Upper lobe of left lung (tissue), 4 donors: Measurements from ENCODE around the gene NUP214.

ENCODE experiments used
- POLR2A ChIP-seq, 4 donors: fragments of 450-650 bp; IDR thresholded peaks; one replicate each; pipeline ENCODE4 v1.5.1; 2016 to 2017; ENCODE audit warnings: antibody characterized with exemption in 4 of 4, mild to moderate bottlenecking in 2 of 4
- POLR2AphosphoS5 ChIP-seq, 2 donors: sonication (generic); formaldehyde crosslinking; IDR thresholded peaks; one replicate each; pipeline ENCODE4 v1.5.1; 2017; ENCODE audit warnings: antibody characterized with exemption in 2 of 2
- TF ChIP-seq, protein P1 (sequence below), 6 experiments: fragments of 450-650 bp in 4 of 6; fragments of 200-600 bp in 2 of 6; sonication (generic) in 2 of 6; IDR thresholded peaks; one replicate each; pipeline ENCODE4 v1.5.1; 2016 to 2019; ENCODE audit warnings: antibody characterized with exemption in 6 of 6

DNA sequence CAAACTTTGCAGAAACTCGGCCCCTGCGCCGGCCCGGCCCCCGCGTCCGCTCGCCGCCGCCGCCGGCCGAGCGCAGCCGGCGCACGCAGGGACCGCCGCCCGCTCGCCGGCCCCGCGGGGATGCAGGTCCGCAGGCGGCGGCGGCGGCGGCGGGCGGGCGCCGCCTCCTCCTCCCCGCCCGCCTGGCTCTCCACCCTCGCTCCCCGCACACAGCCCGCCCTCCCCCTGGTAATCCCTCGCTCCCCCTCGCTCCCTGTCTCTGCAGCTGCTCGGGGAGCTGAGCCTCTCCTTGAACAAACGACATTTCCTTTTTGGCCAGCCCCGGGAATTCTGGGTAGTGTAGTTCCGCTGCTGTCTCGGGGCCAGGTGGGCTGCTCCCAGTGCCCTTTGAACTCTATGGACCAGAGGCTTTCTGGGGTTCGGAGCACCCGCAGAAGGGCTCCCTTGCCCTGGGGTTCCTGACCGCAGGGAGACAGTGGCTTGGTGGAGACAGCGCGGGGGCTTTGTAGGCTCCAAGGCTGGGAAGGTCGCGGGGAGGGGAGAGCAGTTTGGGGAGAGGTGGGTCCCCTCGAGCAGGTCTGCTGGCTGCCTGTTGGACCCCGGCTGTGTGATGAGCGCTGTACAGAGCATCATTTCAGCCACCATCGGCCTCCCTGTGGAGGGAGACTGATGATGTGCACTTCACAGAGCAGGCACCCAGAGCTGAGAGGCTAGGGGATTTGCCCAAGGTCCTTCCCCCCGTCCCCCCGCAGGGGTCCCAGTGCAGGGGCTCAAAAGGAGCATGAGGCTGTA lies 152.7 kb downstream of the NUP214 start:
- TF ChIP-seq, protein P1, sequence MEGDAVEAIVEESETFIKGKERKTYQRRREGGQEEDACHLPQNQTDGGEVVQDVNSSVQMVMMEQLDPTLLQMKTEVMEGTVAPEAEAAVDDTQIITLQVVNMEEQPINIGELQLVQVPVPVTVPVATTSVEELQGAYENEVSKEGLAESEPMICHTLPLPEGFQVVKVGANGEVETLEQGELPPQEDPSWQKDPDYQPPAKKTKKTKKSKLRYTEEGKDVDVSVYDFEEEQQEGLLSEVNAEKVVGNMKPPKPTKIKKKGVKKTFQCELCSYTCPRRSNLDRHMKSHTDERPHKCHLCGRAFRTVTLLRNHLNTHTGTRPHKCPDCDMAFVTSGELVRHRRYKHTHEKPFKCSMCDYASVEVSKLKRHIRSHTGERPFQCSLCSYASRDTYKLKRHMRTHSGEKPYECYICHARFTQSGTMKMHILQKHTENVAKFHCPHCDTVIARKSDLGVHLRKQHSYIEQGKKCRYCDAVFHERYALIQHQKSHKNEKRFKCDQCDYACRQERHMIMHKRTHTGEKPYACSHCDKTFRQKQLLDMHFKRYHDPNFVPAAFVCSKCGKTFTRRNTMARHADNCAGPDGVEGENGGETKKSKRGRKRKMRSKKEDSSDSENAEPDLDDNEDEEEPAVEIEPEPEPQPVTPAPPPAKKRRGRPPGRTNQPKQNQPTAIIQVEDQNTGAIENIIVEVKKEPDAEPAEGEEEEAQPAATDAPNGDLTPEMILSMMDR (IDR thresholded peaks at IDR 0.05) = no peak
- TF ChIP-seq POLR2AphosphoS5 (IDR thresholded peaks at IDR 0.05) = peak in 1 of 2 donors; percentile 52
- peak in 1 of 4 donors; percentile 37 for TF ChIP-seq POLR2A (IDR thresholded peaks at IDR 0.05)
